Measurements from ENCODE around the gene SLC25A19. TPM values are rescaled to one million over a fixed set of nuclear protein-coding genes. Genes with fewer than 3 reads are reported as not detected.
A peak's percentile ranks its signal among the peaks of the same experiment; 100 is the strongest.

SLC25A19 gene
- polyA plus RNA-seq, 1 experiment = 12.0 TPM

- ChIA-PET POLR2A (no interaction called here), CTCF (interaction anchor here (0.7 to 4.9 kb wide), 14 partner anchors 9 to 172 kb away, joined by 3 to 50 read pairs (median 4); partner anchors contain the start of genes GGA3 and SLC25A19)
- no peaks in the 10 kb centered on the region for H3K27me3 ChIP-seq (ENCODE audit: control insufficient read depth, insufficient read depth, low read length)
- DNase-seq (ENCODE audit: low read depth) = no peak
- TF ChIP-seq, protein P1, sequence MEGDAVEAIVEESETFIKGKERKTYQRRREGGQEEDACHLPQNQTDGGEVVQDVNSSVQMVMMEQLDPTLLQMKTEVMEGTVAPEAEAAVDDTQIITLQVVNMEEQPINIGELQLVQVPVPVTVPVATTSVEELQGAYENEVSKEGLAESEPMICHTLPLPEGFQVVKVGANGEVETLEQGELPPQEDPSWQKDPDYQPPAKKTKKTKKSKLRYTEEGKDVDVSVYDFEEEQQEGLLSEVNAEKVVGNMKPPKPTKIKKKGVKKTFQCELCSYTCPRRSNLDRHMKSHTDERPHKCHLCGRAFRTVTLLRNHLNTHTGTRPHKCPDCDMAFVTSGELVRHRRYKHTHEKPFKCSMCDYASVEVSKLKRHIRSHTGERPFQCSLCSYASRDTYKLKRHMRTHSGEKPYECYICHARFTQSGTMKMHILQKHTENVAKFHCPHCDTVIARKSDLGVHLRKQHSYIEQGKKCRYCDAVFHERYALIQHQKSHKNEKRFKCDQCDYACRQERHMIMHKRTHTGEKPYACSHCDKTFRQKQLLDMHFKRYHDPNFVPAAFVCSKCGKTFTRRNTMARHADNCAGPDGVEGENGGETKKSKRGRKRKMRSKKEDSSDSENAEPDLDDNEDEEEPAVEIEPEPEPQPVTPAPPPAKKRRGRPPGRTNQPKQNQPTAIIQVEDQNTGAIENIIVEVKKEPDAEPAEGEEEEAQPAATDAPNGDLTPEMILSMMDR (IDR thresholded peaks at IDR 0.05; ENCODE audit: insufficient read depth, low read depth, low read length) = peak; percentile 77
- no peak overlapping the region for H3K4me3 ChIP-seq (ENCODE audit: low read depth, low read length)
- H3K36me3 ChIP-seq (ENCODE audit: control insufficient read depth, insufficient read depth, low read length) = peaks cover 45% of the 10 kb centered on the region
These were observed 48.7 kb downstream of the SLC25A19 start for GRCh38 chr17:75240394-75241142.

- POLR2A ChIA-PET = no interaction called here
- TF ChIP-seq, protein P1 (IDR thresholded peaks at IDR 0.05; ENCODE audit: insufficient read depth, low read depth, low read length) = no peak
- no peak overlapping the region for H3K4me3 ChIP-seq (ENCODE audit: low read depth, low read length)
- peaks cover 44% of the 10 kb centered on the region for H3K36me3 ChIP-seq (ENCODE audit: control insufficient read depth, insufficient read depth, low read length)
- CTCF ChIA-PET = interaction anchor here (0.5 to 4.9 kb wide), 15 partner anchors 10 to 278 kb away, joined by 3 to 50 read pairs (median 4); partner anchors contain the start of genes GGA3 and SLC25A19
- no peak for DNase-seq (ENCODE audit: low read depth)
- no peaks in the 10 kb centered on the region for H3K27me3 ChIP-seq (ENCODE audit: control insufficient read depth, insufficient read depth, low read length)
These were observed 49.3 kb downstream of the SLC25A19 start for GRCh38 chr17:75239778-75240393.

DNA sequence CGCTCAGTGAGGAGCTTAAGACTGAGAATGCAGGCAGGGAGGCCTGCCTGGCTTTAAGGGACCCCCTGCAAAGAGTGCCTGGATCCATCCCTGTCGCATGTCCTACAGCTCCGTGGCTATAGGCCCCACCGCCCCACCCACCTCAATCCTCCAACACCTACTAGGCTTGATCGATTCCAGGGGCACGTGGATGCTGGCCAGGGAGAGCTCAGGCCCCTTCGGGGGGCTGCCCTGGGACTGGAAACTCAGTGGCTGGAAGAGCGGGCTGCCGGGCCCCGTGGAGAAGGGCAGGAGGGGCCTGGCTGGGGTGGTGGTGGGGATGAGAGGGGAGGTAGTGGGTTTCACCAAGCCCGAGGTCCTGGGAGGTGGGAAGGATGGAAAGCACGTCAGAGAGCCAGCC, 50.0 kb downstream of the SLC25A19 start:
- no peak overlapping the region for H3K4me3 ChIP-seq (ENCODE audit: low read depth, low read length)
- TF ChIP-seq, protein P1 (IDR thresholded peaks at IDR 0.05; ENCODE audit: insufficient read depth, low read depth, low read length) = no peak
- H3K36me3 ChIP-seq (ENCODE audit: control insufficient read depth, insufficient read depth, low read length) = peaks cover 45% of the 10 kb centered on the region
- DNase-seq (ENCODE audit: low read depth) = no peak
- CTCF ChIA-PET = interaction anchor here (0.8 to 4.9 kb wide), 9 partner anchors 10 to 277 kb away, joined by 3 to 50 read pairs (median 8); partner anchors contain the start of genes GGA3 and SLC25A19
- H3K27me3 ChIP-seq (ENCODE audit: control insufficient read depth, insufficient read depth, low read length) = no peaks in the 10 kb centered on the region
- POLR2A ChIA-PET = no interaction called here

DNA sequence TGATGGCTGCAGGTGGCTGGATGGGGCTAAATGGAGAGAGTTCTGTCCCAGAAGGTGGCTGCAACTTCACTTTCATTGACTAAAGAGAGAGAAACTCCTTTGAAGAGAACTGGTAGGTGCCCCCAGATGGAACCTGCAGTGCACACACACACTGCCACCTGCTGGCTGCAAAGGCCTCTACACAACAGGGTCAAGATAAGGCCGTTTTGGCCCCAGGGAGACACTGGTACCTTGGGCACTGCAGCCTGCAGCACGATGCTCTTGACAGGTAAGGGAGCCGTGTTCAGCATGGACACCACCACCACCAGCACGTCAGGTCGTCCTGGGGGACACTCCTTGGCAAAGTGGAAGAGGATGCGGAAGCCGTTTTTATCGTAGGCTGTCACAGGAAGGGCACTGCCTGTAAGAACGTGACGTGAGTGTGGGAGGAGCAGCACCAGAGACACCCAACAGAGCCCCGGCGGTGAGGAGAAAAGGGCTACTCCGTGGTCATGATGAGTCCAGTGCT, 50.5 kb downstream of the SLC25A19 start:
- no peak overlapping the region for H3K4me3 ChIP-seq (ENCODE audit: low read depth, low read length)
- ChIA-PET CTCF (interaction anchor here (0.8 to 4.9 kb wide), 8 partner anchors 9 to 277 kb away, joined by 3 to 50 read pairs (median 11); partner anchors contain the start of gene GGA3), POLR2A (no interaction called here)
- H3K36me3 ChIP-seq (ENCODE audit: control insufficient read depth, insufficient read depth, low read length) = peaks cover 44% of the 10 kb centered on the region
- no peak for DNase-seq (ENCODE audit: low read depth)
- no peaks in the 10 kb centered on the region for H3K27me3 ChIP-seq (ENCODE audit: control insufficient read depth, insufficient read depth, low read length)
- TF ChIP-seq, protein P1 (IDR thresholded peaks at IDR 0.05; ENCODE audit: insufficient read depth, low read depth, low read length) = peak; percentile 91

- Histone ChIP-seq H3K27me3 (ENCODE audit: control insufficient read depth, insufficient read depth, low read length) (no peaks in the 10 kb centered on the region), H3K4me3 (ENCODE audit: low read depth, low read length) (no peak overlapping the region), H3K36me3 (ENCODE audit: control insufficient read depth, insufficient read depth, low read length) (peaks cover 43% of the 10 kb centered on the region)
- TF ChIP-seq, protein P1 (IDR thresholded peaks at IDR 0.05; ENCODE audit: insufficient read depth, low read depth, low read length) = no peak
- ChIA-PET POLR2A (no interaction called here), CTCF (interaction anchor here (1.2 to 4.9 kb wide), 3 partner anchors 9 to 23 kb away, joined by 5 to 50 read pairs (median 47); no protein-coding TSS in a partner anchor)
- no peak for DNase-seq (ENCODE audit: low read depth)
These were observed 51.1 kb downstream of the SLC25A19 start for GRCh38 chr17:75238020-75238580.
